HG03378 (cell line): Measurements from ENCODE around the gene EHD4.
A peak's percentile ranks its signal among the peaks of the same experiment; 100 is the strongest.

ENCODE experiments used
- ATAC-seq: cut with Tn5 transposase; IDR thresholded peaks from one replicate; pipeline ENCODE4 v1.9.1; 2021; ENCODE audit warnings: mild to moderate bottlenecking, moderate library complexity; ENCODE audit not compliant: unreplicated experiment

The EHD4 gene

GRCh38 chr15:41958002-41958420, 14.3 kb downstream of the EHD4 start:
- no peak for ATAC-seq

- peak; percentile 84 for ATAC-seq
Observed at GRCh38 chr15:41957021-41957897, 15.1 kb downstream of the EHD4 start.

DNA sequence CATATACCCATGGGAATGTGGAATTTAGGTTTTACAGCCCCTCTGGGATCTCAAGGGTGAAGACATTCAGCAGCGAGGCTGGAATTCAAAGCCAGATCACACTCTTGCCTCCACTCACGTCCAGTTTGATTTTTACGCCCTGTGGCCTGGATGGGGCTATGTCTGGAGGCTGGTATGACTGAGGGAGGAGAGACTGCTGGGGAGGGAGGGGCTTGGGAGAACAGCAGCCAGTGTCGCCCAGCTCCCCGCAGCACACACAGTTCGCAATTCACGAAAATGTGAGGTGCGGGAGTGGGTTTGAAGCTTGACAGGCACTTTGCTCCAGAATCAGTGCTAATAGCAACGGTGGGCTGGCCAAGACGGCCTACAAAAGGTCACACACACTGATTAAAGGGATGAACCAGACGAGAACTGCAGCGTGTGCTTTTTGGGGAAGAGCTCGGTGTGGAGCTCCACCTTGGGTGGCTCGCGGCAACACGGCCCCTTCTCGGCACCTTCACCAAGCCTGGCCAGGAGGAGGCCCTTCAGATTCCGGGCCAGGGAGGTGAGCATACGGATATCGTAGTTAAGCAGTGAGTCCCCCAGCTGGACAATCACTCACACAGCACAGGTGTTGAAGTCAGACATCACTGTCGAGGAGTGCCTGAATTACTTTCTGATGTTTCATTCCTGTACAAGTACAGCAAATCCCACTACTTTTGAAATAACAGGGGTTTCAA, 16.4 kb downstream of the EHD4 start:
- ATAC-seq: no peak

GRCh38 chr15:41955100-41955499, 17.3 kb downstream of the EHD4 start:
- no peak for ATAC-seq

GRCh38 chr15:41954036-41954435, 18.3 kb downstream of the EHD4 start:
- no peak for ATAC-seq

- no peak for ATAC-seq
Observed at GRCh38 chr15:41952013-41952563, 20.3 kb downstream of the EHD4 start.

DNA sequence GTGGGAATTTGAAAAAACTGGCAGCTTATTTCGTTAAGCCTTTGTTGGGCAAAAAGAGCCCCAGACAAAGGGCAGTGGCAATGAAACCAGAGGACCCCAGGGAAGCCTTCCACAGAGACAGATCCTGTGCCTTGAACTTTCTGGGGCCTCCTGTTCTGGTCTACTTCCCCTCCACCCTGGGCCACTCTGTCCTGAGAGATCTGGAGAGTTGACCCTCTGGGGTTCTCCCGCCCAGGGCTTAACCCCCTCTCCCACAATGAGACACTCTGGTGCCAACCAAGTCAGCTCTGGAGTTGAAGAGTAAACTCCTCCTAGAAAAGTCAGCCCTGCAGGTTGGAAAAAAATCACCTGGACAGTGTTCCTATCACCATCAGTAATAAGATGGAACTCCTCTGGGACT, 20.8 kb downstream of the EHD4 start:
- no peak for ATAC-seq

DNA sequence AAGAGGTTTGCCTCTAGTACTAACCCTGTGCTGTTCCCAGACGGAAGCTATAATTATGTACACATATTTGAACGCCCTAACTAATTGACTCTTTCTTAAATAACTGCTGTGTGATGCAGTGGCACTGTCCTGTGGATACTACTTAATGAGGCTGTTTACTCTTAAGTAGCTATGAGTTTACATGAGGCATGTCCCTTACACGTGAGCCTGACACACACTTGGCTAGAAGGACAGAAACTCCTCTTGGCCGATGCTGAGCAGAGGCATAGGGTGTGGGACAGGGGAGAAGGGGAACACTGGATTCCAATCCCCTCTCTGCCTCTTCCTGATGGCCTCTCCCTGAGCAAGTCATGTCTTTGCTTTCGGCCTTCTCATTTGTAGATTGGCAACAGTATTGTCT, 21.9 kb downstream of the EHD4 start:
- ATAC-seq: no peak

- no peak for ATAC-seq
Observed at GRCh38 chr15:41950127-41950483, 22.3 kb downstream of the EHD4 start.

GRCh38 chr15:41949401-41950126, 22.8 kb downstream of the EHD4 start:
- no peak for ATAC-seq

DNA sequence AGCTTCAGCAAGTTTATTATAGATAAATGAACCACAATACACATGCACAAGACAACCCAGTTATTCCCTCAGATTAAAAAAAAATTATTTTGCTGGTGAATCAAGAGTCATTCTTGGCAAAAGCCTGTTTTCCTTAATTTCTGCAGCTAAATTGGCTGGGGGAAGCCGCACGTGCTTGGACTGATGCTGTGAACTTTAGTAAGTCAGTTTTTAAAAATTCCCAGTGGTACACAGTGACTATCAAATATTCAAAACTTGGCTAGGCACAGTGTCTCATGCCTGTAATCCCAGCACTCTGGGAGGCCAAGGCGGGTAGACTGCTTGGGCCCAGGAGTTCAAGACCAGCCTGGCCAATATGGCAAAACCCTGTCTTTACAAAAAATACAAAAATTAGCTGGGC, 23.9 kb downstream of the EHD4 start:
- no peak for ATAC-seq

DNA sequence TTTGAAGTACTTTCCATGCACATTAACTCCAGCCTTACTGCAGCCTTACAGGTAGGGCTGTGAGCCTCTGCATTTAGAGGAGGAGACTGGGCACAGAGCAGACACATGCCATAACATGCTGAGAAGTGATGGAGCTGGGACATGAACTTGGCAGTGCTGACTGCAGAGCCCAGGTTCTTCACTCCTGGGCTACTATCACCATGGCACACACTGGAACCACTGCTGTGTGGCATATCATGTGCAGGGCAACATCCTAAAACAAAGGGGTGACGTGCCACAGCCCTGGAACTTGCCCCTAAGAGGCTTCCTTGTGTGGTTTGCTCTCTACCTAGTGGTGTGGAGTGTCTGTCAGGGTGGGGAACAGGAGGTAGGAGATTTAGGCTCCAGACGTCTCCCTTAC, 25.4 kb downstream of the EHD4 start:
- ATAC-seq: no peak

DNA sequence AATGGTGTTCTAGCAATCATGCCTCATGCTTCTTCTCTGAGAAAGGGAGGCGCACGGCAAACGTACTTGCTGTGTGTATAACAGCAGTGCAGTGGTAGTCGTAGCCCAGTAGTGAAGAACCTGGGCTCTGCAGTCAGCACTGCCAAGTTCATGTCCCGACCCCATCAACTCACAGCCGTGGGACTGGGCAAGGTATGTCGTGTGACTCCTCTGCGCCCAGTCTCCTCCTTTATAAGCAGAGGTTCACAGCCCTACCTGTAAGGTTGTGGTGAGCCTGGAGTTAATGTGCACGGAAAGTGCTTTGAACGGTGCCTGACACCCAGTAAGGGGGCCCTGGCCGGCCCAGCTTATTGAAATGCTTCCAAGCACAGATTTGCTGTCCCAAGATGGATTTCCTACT, 26.6 kb downstream of the EHD4 start:
- ATAC-seq: no peak

- ATAC-seq: no peak
Observed at GRCh38 chr15:41945221-41945620, 27.1 kb downstream of the EHD4 start.

DNA sequence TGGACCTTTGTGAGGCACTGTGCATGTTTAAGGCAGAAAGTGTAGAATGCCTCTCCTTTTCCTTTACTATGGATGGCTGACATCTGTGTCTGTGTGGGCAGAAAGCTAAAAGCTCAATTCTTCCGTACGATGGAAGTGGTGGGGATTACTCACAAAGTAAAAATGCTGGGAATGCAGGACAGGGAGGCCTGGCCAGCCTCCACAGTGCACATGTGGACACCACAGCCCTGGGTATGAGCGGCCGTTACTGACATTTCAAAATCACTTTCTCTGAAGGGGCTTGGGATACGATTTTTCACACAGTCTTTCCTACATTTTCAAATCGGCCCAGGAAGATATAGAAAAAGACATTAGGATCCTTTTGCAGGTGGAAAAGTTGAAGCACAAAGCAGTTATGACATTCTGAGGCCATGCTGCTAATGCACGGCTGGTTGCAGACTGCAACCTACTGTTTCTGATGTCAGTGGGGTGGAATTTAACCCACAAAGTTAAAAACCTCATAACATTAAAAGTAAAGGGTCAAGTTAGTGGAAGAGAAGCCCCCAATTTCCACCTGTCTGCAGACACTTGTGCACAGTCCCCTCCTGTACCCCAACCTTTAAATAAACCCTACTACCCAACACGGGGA, 27.9 kb downstream of the EHD4 start:
- no peak for ATAC-seq

- ATAC-seq: no peak
Observed at GRCh38 chr15:41943543-41944312, 28.6 kb downstream of the EHD4 start.

GRCh38 chr15:41942886-41943285, 29.5 kb downstream of the EHD4 start:
- no peak for ATAC-seq

DNA sequence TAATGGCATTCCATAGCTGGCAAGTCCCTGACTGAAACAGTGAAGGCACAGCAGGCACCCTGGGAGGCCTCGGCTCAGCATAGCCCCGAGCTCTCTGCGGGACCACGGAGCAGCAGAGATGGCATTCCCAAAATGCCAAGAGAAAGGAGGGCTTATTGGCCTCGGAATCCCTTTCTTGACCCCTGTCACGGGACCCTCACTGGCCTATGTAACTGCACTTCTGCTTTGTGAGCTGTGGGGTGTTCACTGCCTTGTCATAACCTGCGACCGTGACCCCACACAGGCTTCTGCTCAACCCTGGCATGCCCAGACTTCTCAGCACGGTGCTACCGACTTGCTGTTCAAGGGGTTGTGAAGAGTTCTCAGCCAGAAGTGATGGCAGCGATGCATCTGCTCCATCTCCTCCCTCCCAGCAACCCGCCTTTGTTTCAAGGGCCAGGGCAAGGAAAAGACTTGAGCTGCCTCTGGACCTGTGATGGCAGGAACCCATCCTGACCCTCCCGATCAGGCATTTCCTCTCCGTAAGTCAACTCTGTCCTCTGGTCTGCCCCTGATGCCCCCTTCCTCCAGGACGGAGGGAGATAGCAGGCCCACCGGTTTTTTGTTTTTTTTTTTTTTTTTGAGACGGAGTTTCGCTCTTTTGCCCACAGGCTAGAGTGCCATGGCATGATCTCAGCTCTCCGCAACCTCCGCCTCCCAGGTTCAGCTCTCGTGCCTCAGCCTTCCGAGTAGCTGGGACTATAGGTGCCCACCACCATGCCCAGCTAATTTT, 30.5 kb downstream of the EHD4 start:
- no peak for ATAC-seq

GRCh38 chr15:41940441-41940857, 31.9 kb downstream of the EHD4 start:
- ATAC-seq: no peak
